ENCODE results near the gene EFCAB14. TPM values are rescaled to one million over a fixed set of nuclear protein-coding genes. Genes with fewer than 3 reads are reported as not detected.

The EFCAB14 gene
- polyA plus RNA-seq, 1 donor (not counting 4 experiments of a cell fraction or from before 2014, with no cell fraction given), result 61.8 TPM

GRCh38 chr1:46646331-46646730, 72.6 kb downstream of the EFCAB14 start:
- no peaks in the 10 kb centered on the region for H3K9me1 ChIP-seq (ENCODE audit: control insufficient read depth, extremely low read depth, insufficient read depth, low read length)
- H3K79me2 ChIP-seq (ENCODE audit: control insufficient read depth, insufficient read depth, low read length), result no peaks in the 10 kb centered on the region
- no peaks in the 10 kb centered on the region for H4K20me1 ChIP-seq (ENCODE audit: control insufficient read depth, extremely low read depth, insufficient read depth, low read length)
- DNase-seq (ENCODE audit: low read depth, low spot score) (no peak), FAIRE-seq (no peak)
- H2AFZ ChIP-seq (ENCODE audit: control insufficient read depth, low read length), result no peak overlapping the region
- H3K36me3 ChIP-seq (ENCODE audit: control insufficient read depth in 2 of 2, extremely low read depth in 1 of 2, insufficient read depth in 2 of 2, low read length in 2 of 2), result peaks cover 1 to 13% of the 10 kb centered on the region in 2 experiments
- H3K9ac ChIP-seq (ENCODE audit: control insufficient read depth, extremely low read depth, insufficient read depth, low read length), result no peak overlapping the region
- no peaks in the 10 kb centered on the region for H3K9me3 ChIP-seq (ENCODE audit: control insufficient read depth, low read depth, low read length)
- no peak for TF ChIP-seq CTCF (optimal IDR thresholded peaks at IDR 0.05 in 1 of 3, IDR thresholded peaks at IDR 0.05 in 1 of 3, conservative IDR thresholded peaks at IDR 0.05 in 1 of 3; ENCODE audit: extremely low read depth in 1 of 3, insufficient read depth in 2 of 3, low read length in 3 of 3)
- TF ChIP-seq EZH2 (IDR thresholded peaks at IDR 0.05; ENCODE audit: low read length), result no peak
- dilution Hi-C loops (cut with MboI; ENCODE audit: extremely low pct_ligation_motif_present, low sequenced_read_pairs), result no loop called here
- no peaks in the 10 kb centered on the region for H3K27me3 ChIP-seq (ENCODE audit: control insufficient read depth, extremely low read depth, insufficient read depth, low read length)
- H3K4me3 ChIP-seq (ENCODE audit: control insufficient read depth in 2 of 3, extremely low read depth in 1 of 3, insufficient read depth in 2 of 3, low read depth in 1 of 3, low read length in 3 of 3), result no peak overlapping the region
- H3K4me2 ChIP-seq (ENCODE audit: control insufficient read depth, extremely low read depth, insufficient read depth, low read depth, low read length), result no peak overlapping the region
- no peaks in the 10 kb centered on the region for H3K4me1 ChIP-seq (ENCODE audit: control insufficient read depth, extremely low read depth, insufficient read depth, low read length)
- no peak overlapping the region for H3K27ac ChIP-seq (ENCODE audit: control insufficient read depth, insufficient read depth, low read length)

GRCh38 chr1:46645815-46646214, 73.1 kb downstream of the EFCAB14 start:
- FAIRE-seq, result no peak
- Histone ChIP-seq H3K4me1 (ENCODE audit: control insufficient read depth, extremely low read depth, insufficient read depth, low read length) (no peaks in the 10 kb centered on the region), H3K36me3 (ENCODE audit: control insufficient read depth in 2 of 2, extremely low read depth in 1 of 2, insufficient read depth in 2 of 2, low read length in 2 of 2) (peaks cover 1 to 13% of the 10 kb centered on the region in 2 experiments), H3K9ac (ENCODE audit: control insufficient read depth, extremely low read depth, insufficient read depth, low read length) (no peak overlapping the region), H3K27ac (ENCODE audit: control insufficient read depth, insufficient read depth, low read length) (no peak overlapping the region), H3K9me1 (ENCODE audit: control insufficient read depth, extremely low read depth, insufficient read depth, low read length) (no peaks in the 10 kb centered on the region), H3K9me3 (ENCODE audit: control insufficient read depth, low read depth, low read length) (no peaks in the 10 kb centered on the region), H3K27me3 (ENCODE audit: control insufficient read depth, extremely low read depth, insufficient read depth, low read length) (no peaks in the 10 kb centered on the region), H4K20me1 (ENCODE audit: control insufficient read depth, extremely low read depth, insufficient read depth, low read length) (no peaks in the 10 kb centered on the region), H3K79me2 (ENCODE audit: control insufficient read depth, insufficient read depth, low read length) (no peaks in the 10 kb centered on the region), H2AFZ (ENCODE audit: control insufficient read depth, low read length) (no peak overlapping the region), H3K4me3 (ENCODE audit: control insufficient read depth in 2 of 3, extremely low read depth in 1 of 3, insufficient read depth in 2 of 3, low read depth in 1 of 3, low read length in 3 of 3) (no peak overlapping the region), H3K4me2 (ENCODE audit: control insufficient read depth, extremely low read depth, insufficient read depth, low read depth, low read length) (no peak overlapping the region)
- dilution Hi-C loops (cut with MboI; ENCODE audit: extremely low pct_ligation_motif_present, low sequenced_read_pairs), result no loop called here
- TF ChIP-seq CTCF (optimal IDR thresholded peaks at IDR 0.05 in 1 of 3, IDR thresholded peaks at IDR 0.05 in 1 of 3, conservative IDR thresholded peaks at IDR 0.05 in 1 of 3; ENCODE audit: extremely low read depth in 1 of 3, insufficient read depth in 2 of 3, low read length in 3 of 3) (no peak), EZH2 (IDR thresholded peaks at IDR 0.05; ENCODE audit: low read length) (no peak)
- DNase-seq (ENCODE audit: low read depth, low spot score), result no peak

Measured in keratinocyte (primary cell).